Activated gamma-delta T cell treated with anti-CD3 and anti-CD28 coated beads, Interleukin-2, amount 50 U/mL, for 16 hours (primary cell): ENCODE measurements around the gene CDH1.
A peak's percentile ranks its signal among the peaks of the same experiment; 100 is the strongest.

ENCODE experiments used
- DNase-seq: peaks from one replicate; pipeline ENCODE4 v3.0.0-alpha.2; 2020; ENCODE audit warnings: low read depth

Gene CDH1

GRCh38 chr16:68732042-68732680, 4.9 kb upstream of the CDH1 start:
- no peak for DNase-seq

GRCh38 chr16:68732741-68733399, 4.2 kb upstream of the CDH1 start:
- DNase-seq: no peak

GRCh38 chr16:68733570-68733969, 3.5 kb upstream of the CDH1 start:
- no peak for DNase-seq

GRCh38 chr16:68734782-68735181, 2.3 kb upstream of the CDH1 start:
- DNase-seq: no peak

GRCh38 chr16:68736561-68736960, 531 bp upstream of the CDH1 start:
- no peak for DNase-seq

GRCh38 chr16:68737730-68738629, 888 bp downstream of the CDH1 start:
- DNase-seq: no peak

GRCh38 chr16:68739964-68740627, 3.0 kb downstream of the CDH1 start:
- DNase-seq: no peak

GRCh38 chr16:68740628-68741346, 3.7 kb downstream of the CDH1 start:
- no peak for DNase-seq

GRCh38 chr16:68743664-68744063, 6.6 kb downstream of the CDH1 start:
- DNase-seq: no peak

GRCh38 chr16:68744744-68745280, 7.7 kb downstream of the CDH1 start:
- no peak for DNase-seq

- no peak for DNase-seq
Measured at GRCh38 chr16:68746951-68747350, 9.9 kb downstream of the CDH1 start.

GRCh38 chr16:68749432-68749831, 12.3 kb downstream of the CDH1 start:
- DNase-seq: no peak

GRCh38 chr16:68750193-68750695, 13.2 kb downstream of the CDH1 start:
- DNase-seq: no peak

GRCh38 chr16:68751160-68751559, 14.1 kb downstream of the CDH1 start:
- DNase-seq: no peak

GRCh38 chr16:68752602-68753001, 15.5 kb downstream of the CDH1 start:
- peak; percentile 32 for DNase-seq

GRCh38 chr16:68754084-68754792, 17.1 kb downstream of the CDH1 start:
- no peak for DNase-seq

GRCh38 chr16:68756239-68756915, 19.3 kb downstream of the CDH1 start:
- no peak for DNase-seq

- DNase-seq: no peak
Measured at GRCh38 chr16:68757625-68757935, 20.5 kb downstream of the CDH1 start.

- no peak for DNase-seq
Measured at GRCh38 chr16:68759062-68759461, 22.0 kb downstream of the CDH1 start.

- no peak for DNase-seq
Measured at GRCh38 chr16:68760671-68761275, 23.7 kb downstream of the CDH1 start.
